Suprapubic skin (tissue), 4 donors: ENCODE measurements around the gene CLTCL1. TPM values are rescaled to one million over a fixed set of nuclear protein-coding genes. Genes with fewer than 3 reads are reported as not detected.

Experiments
- DNase-seq, 2 donors: peaks; one replicate each; pipeline ENCODE4 v3.0.0-alpha.2; 2019; ENCODE audit warnings: low spot score in 2 of 2
- H3K27ac ChIP-seq: fragments of 200-600 bp; sonication (generic); one replicate; pipeline ENCODE4 v1.5.1; 2019
- H3K27me3 ChIP-seq: fragments of 200-600 bp; sonication (generic); one replicate; pipeline ENCODE4 v1.5.1; 2019
- H3K36me3 ChIP-seq: fragments of 200-600 bp; sonication (generic); one replicate; pipeline ENCODE4 v1.5.1; 2019
- H3K4me1 ChIP-seq: fragments of 200-600 bp; sonication (generic); one replicate; pipeline ENCODE4 v1.5.1; 2019
- H3K4me3 ChIP-seq: fragments of 200-600 bp; sonication (generic); one replicate; pipeline ENCODE4 v1.5.1; 2019; ENCODE audit warnings: mild to moderate bottlenecking
- H3K9me3 ChIP-seq: fragments of 200-600 bp; sonication (generic); one replicate; pipeline ENCODE4 v1.5.1; 2019
- EP300 ChIP-seq: sonication (generic); formaldehyde crosslinking; IDR thresholded peaks from one replicate; pipeline ENCODE4 v1.6.1; 2017; ENCODE audit warnings: antibody characterized with exemption
- POLR2A ChIP-seq, 2 donors: fragments of 450-650 bp; IDR thresholded peaks; one replicate each; pipeline ENCODE4 v1.6.1; 2017; ENCODE audit warnings: antibody characterized with exemption in 2 of 2, mild to moderate bottlenecking in 2 of 2, moderate library complexity in 2 of 2
- POLR2AphosphoS5 ChIP-seq, 3 donors: sonication (generic); formaldehyde crosslinking; IDR thresholded peaks; one replicate each; pipeline ENCODE4 v1.6.1; 2017; ENCODE audit warnings: antibody characterized with exemption in 3 of 3
- WGBS: methylation state at CpG from one replicate; pipeline ENCODE4 v1.1.5; 2018; 5-methylcytosine and 5-hydroxymethylcytosine counted together
- total RNA-seq, 4 donors: library from RNA; depleted of rRNA; stranded (reverse); fragments of >200 nt; gene quantifications; one replicate each; pipeline ENCODE4 v1.1.0, GENCODE V29; 2016
- TF ChIP-seq, protein P1 (sequence below), 2 donors: fragments of 200-600 bp in 1 of 2; fragments of 450-650 bp in 1 of 2; sonication (generic) in 1 of 2; IDR thresholded peaks; one replicate each; pipeline ENCODE4 v1.5.1; 2016 to 2019; ENCODE audit warnings: antibody characterized with exemption in 2 of 2, mild to moderate bottlenecking in 1 of 2, moderate library complexity in 1 of 2

Gene CLTCL1
- total RNA-seq, 4 donors from 2014 or later = 5.6 to 12.5 (median 9.4) TPM

DNA sequence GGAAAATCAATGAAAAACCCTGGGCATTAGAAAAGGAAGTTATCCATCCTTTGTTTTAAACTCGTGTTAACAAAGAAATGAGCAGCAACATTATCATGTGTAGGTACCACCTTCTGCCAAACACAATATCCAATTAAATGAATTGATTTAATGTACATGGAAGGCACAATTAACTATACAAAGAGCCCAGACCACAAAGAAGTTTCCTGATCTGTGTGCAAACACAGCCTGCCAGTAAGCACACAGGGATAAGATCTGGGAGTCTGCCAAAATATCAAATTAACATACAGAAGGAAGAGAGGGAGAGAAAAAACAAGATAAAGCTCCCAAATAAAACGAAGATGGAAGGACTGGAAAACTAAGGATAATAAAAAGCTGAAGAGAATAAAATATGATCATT, 58.9 kb downstream of the CLTCL1 start:
- Histone ChIP-seq H3K27me3 (no peaks in the 10 kb centered on the region), H3K4me1 (no peaks in the 10 kb centered on the region), H3K27ac (no peak overlapping the region), H3K4me3 (no peak overlapping the region), H3K36me3 (peaks cover 18% of the 10 kb centered on the region), H3K9me3 (no peaks in the 10 kb centered on the region)
- 46% methylated on average over 2 of the region's 2 CpGs for WGBS
- no peak for DNase-seq
- TF ChIP-seq EP300 (no peak), POLR2A (IDR thresholded peaks at IDR 0.05) (no peak), POLR2AphosphoS5 (IDR thresholded peaks at IDR 0.05) (no peak)
- TF ChIP-seq, protein P1, sequence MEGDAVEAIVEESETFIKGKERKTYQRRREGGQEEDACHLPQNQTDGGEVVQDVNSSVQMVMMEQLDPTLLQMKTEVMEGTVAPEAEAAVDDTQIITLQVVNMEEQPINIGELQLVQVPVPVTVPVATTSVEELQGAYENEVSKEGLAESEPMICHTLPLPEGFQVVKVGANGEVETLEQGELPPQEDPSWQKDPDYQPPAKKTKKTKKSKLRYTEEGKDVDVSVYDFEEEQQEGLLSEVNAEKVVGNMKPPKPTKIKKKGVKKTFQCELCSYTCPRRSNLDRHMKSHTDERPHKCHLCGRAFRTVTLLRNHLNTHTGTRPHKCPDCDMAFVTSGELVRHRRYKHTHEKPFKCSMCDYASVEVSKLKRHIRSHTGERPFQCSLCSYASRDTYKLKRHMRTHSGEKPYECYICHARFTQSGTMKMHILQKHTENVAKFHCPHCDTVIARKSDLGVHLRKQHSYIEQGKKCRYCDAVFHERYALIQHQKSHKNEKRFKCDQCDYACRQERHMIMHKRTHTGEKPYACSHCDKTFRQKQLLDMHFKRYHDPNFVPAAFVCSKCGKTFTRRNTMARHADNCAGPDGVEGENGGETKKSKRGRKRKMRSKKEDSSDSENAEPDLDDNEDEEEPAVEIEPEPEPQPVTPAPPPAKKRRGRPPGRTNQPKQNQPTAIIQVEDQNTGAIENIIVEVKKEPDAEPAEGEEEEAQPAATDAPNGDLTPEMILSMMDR (IDR thresholded peaks at IDR 0.05) = no peak

DNA sequence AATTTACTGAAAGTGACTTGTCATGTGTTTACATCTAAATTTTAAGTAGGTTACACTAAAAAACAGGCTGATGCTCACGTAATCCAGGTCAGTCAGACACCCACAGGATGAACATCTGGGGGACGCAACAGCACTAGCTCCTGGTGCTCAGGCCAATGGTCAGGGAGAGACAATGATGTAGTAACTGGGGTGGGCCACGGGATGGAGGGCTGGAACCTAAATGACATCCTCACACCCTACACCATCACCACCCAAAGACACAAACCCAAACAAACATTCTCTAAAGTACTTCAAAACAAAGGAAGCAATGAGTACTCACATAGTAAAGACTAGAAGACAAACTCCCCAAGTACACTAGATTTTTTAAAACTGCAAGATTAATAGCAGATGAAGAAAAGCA, 59.5 kb downstream of the CLTCL1 start:
- Histone ChIP-seq H3K36me3 (peaks cover 18% of the 10 kb centered on the region), H3K4me1 (no peaks in the 10 kb centered on the region), H3K27me3 (no peaks in the 10 kb centered on the region), H3K4me3 (no peak overlapping the region), H3K27ac (no peak overlapping the region), H3K9me3 (no peaks in the 10 kb centered on the region)
- DNase-seq = no peak
- WGBS = 91% methylated on average over 3 of the region's 3 CpGs
- no peak for TF ChIP-seq POLR2AphosphoS5 (IDR thresholded peaks at IDR 0.05)

DNA sequence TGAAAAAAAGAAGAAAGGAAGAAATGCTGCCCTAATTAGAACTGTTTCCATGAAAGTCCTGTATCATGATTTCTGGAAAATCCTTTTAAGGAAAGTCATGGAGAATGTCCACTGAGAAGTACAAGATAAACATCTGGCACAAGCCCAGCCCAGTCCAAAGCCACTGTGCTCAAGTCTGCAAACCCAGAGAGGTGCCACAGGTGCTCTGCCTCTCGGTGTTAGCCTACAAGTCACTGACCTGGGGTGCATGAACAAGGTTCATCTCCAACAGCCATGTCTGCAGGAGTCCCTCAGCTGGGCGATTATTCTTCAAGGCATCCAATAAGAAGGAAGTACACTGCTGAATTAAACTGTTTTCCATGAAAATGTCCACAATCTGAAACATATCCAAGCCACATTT, 61.9 kb downstream of the CLTCL1 start:
- no peaks in the 10 kb centered on the region for H3K4me1 ChIP-seq
- WGBS = 93% methylated on average over 2 of the region's 2 CpGs
- no peak overlapping the region for H3K27ac ChIP-seq
- TF ChIP-seq EP300 (no peak), POLR2A (IDR thresholded peaks at IDR 0.05) (no peak), POLR2AphosphoS5 (IDR thresholded peaks at IDR 0.05) (no peak)
- TF ChIP-seq, protein P1 (IDR thresholded peaks at IDR 0.05) = no peak
- no peak overlapping the region for H3K4me3 ChIP-seq
- H3K27me3 ChIP-seq = no peaks in the 10 kb centered on the region
- no peak for DNase-seq
- no peaks in the 10 kb centered on the region for H3K9me3 ChIP-seq
- peaks cover 29% of the 10 kb centered on the region for H3K36me3 ChIP-seq

DNA sequence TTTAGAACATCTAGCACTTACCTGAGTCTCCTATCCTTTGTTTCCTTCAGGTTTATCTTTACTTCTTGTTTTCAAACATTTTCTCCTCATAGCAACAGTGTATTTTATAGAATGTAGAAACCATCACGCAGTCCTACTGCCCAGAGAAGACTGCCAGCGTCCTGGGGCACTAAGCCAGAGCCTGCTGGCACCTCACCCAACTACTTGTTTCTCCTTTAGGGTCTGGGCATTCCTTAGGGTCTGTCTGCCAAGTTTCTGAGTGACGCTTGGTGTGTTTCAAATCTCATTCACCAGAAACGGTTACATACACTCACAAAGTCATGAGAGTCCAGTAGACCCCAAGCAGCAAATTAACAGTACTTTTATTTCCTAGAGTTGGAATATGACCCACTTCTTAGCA, 63.3 kb downstream of the CLTCL1 start:
- Histone ChIP-seq H3K4me3 (no peak overlapping the region), H3K4me1 (no peaks in the 10 kb centered on the region), H3K27me3 (no peaks in the 10 kb centered on the region), H3K27ac (no peak overlapping the region), H3K9me3 (no peaks in the 10 kb centered on the region), H3K36me3 (peaks cover 36% of the 10 kb centered on the region)
- no peak for TF ChIP-seq POLR2AphosphoS5 (IDR thresholded peaks at IDR 0.05)
- no peak for TF ChIP-seq EP300
- no peak for TF ChIP-seq POLR2A (IDR thresholded peaks at IDR 0.05)
- TF ChIP-seq, protein P1 (IDR thresholded peaks at IDR 0.05) = no peak
- DNase-seq = no peak
- 65% methylated on average over 4 of the region's 4 CpGs for WGBS

DNA sequence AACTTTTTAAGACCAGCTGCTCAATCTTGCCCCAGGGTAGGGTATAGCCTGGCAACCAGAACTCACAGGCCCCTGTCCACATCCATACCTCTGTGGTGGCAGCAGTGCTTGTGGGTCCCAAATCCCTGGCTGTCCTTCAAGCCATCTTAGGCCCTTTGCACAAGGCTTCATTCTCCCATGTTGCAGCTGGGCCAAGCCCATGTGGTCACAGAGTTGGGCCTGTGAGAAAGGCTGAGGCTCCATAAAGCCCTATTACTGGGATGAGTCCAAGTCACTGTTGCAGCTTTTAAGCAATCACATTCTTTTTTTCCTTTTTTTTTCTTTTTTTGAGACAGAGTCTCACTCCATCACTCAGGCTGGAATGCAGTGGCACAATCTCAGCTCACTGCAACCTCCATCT, 65.1 kb downstream of the CLTCL1 start:
- H3K27me3 ChIP-seq = no peaks in the 10 kb centered on the region
- no peak overlapping the region for H3K4me3 ChIP-seq
- H3K36me3 ChIP-seq = peaks cover 45% of the 10 kb centered on the region
- no peak for DNase-seq
- no peak for TF ChIP-seq POLR2A (IDR thresholded peaks at IDR 0.05)
- TF ChIP-seq EP300 = no peak
- no peak for TF ChIP-seq POLR2AphosphoS5 (IDR thresholded peaks at IDR 0.05)
- TF ChIP-seq, protein P1 (IDR thresholded peaks at IDR 0.05) = no peak
- no peaks in the 10 kb centered on the region for H3K4me1 ChIP-seq
- H3K9me3 ChIP-seq = no peaks in the 10 kb centered on the region
- no peak overlapping the region for H3K27ac ChIP-seq

DNA sequence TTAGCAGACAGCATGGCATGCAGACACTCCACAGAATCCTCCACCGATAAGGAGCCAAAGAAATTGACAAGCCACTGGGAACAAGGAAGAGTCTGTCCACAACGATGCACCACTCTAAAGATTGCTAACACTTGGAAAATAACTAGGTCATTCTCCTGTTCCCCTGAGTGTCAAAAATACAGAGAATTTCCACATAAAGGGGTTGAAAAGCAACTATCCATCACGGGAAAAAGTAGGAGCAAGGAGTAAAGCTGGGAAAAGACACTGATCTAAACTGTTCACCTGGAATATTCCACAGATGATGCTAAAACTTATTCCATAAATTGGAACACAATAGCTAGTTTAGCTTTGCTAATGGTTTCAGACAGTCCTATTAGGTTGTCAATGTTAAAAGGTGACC, 66.0 kb downstream of the CLTCL1 start:
- no peak for DNase-seq
- Histone ChIP-seq H3K27me3 (no peaks in the 10 kb centered on the region), H3K27ac (no peak overlapping the region), H3K4me3 (no peak overlapping the region), H3K4me1 (no peaks in the 10 kb centered on the region), H3K36me3 (peaks cover 54% of the 10 kb centered on the region), H3K9me3 (no peaks in the 10 kb centered on the region)
- WGBS = 87% methylated on average over 3 of the region's 3 CpGs
- TF ChIP-seq, protein P1 (IDR thresholded peaks at IDR 0.05) = no peak
- TF ChIP-seq POLR2A (IDR thresholded peaks at IDR 0.05) (no peak), EP300 (no peak), POLR2AphosphoS5 (IDR thresholded peaks at IDR 0.05) (no peak)
